GM18511 (cell line): ENCODE results near the gene GAB3.
"Not testable (repeated sequence)": the region's sequence is repeated elsewhere in the genome, so short reads cannot be mapped to it uniquely, and the experiment has no call there.

Experiments
- ATAC-seq: cut with Tn5 transposase; IDR thresholded peaks from one replicate; pipeline ENCODE4 v1.9.1; 2021; ENCODE audit warnings: mild to moderate bottlenecking, moderate library complexity; ENCODE audit not compliant: unreplicated experiment

GAB3 gene

DNA sequence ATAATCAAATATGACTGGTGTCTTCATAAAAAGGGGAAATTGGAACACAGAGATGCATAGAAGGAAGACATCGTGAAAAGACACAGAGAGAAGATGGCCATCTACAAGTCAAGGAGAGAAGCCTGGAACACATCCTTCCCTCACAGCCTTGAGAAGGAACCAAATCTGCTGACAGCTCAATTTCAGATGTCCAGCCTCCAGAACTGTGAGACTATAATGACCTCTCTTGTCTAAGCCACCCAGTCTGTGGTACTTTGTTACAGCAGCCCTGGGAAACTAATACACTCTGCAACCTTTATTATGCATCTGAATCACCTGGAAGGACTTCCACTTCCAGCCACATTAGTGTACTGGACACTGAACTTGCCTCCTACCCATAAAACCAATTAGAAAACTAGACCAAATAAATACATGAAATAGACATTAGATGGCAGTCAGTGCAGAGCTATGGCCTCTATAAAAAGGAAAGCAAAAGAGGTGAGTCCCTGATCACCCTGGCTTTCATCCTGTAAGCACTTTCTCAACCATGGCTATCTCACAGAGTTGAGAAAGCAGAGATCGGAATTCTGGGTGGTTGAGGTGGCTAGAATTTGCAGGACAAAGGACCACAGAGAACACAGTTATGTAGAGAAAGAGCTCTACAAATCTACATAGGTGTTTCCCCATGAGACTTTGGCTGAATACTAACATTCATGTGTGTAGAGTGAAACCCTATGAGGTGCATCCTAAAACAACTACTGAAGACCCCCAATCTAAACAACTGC is 25.7 kb downstream of the GAB3 start:
- ATAC-seq: no peak

DNA sequence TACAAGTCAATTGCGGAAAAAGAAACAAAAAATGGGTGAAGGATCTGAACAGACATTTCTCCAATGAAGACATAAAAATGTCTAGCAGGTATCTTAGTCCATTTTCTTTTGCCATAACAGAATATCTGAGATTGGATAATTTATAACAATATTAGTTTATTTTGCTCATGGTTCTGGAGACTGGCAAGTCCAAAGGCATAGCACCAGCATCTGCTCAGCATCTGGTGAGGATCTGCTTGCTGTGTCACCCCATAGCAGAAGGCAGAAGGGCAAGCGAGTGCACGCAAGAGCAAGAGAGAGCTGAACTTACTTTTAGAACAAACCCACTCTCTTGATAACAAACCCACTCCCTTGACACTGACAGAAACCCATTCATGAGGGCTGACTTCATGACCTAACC is 29.7 kb downstream of the GAB3 start:
- ATAC-seq: no peak

DNA sequence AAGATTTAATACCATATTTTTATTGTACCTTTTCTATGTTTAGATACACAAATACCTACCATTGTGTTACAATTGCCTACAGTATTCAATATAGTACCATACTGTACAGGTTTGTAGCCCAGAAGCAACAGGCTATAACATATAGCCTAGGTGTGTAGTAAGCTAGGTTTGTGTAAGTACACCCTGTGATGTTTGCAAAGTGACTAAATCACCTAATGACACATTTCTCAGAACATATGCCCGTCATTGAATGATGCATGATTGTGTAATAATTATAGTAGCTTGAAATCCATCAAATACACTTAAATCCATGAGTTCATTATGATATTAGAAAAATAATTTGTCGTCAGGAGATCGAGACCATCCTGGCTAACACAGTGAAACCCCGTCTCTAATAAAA is 30.8 kb downstream of the GAB3 start:
- ATAC-seq: no peak

DNA sequence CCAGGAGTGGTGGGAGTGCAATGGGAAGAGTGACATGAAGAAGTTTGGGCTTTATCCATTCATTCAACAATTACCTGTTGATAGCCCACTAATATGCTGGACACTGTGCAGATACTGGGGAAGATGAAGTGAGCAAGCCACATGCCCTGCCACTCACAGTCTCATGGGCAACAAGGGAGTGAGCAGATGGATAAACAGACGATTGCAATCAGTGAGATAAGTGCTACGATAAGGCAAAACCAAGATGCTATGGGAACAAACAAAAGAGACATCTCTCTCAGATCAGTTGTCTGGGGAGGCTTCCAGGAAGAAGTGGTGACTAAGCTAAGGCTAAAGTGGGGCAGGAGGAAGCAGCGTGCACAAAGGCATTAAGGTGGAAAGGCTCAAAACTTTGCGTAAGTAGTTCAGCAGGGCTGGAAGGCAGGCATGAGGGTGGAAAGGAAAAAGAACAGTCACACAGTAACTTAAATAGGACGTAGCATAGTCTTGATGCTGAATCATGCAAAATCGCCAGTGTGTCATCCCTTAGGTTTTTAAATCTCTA is 31.7 kb downstream of the GAB3 start:
- ATAC-seq: no peak

DNA sequence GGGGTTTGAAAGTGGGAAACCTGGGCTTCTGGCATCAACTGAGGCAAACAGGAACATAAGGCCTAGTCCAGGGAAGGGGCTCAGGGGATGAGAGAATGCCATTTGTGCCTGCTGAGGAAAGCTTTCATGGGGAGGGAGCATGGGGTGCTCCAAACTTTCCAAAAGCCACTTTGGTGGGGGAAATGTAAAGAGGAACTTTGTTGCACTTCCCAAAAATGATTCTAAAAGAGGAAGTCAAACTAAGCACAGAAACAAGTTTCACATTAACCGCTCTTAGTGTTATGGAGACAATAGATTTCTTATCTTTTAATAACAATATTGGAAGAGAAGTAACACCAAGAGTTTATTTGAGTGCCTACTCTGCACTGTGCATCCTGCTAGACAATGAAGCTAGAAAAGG is 32.3 kb downstream of the GAB3 start:
- no peak for ATAC-seq

DNA sequence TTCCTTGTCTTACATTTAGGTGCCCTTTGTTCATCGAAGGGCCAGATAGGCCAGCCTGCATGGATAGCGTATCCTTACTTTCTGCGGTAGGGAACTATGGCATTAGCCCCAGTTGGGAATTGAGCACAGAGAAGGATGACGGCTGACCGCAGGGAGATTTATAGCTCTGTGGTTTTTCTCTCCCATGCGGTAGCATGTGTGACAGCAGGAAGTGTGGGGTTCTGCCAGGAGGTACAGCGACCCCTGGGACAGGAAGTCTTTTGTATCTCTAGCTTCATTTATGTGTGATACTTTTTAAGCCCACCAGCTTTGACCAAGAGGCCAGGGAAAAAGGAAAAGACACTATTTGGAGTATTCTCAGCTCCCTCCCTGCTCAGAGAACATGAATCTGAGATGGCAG is 33.1 kb downstream of the GAB3 start:
- no peak for ATAC-seq

DNA sequence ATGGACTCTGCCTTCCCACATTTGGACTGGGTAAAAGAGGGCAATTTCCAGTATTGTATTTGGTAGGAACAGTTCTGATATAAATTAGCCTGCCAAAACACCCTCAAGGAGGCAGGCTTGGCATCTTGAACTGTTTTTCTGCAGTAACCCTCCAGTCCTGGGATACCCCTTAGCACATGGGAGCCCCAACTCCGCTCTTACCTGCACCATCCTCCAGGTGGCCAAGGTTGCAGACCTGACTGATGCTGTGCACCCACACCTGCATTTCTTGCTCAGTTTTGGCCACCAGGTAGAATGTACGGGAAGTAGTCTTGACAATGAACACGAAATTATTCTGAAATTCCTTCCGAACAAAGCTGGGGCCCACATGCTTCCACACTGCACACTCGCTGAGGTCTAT is 35.1 kb downstream of the GAB3 start:
- no peak for ATAC-seq

DNA sequence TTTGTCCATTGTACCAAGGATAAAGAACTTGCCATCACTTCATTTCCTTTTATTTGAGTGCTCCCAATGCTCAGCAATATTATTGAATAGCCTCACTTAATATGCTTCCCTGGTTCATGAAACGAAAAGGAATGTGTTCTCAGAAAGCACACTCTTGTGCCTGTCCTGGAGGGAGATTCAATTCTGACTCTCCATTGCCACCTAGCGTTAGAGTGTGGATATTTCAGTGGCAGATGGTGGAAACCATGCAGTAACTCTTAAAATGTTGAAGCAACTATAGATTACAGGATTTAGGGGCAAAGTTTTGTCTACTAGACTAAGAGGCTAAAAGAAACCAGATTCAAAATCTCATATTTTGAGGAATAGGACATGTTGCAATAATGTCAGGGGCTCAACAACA is 36.0 kb downstream of the GAB3 start:
- ATAC-seq: peak; percentile 53

DNA sequence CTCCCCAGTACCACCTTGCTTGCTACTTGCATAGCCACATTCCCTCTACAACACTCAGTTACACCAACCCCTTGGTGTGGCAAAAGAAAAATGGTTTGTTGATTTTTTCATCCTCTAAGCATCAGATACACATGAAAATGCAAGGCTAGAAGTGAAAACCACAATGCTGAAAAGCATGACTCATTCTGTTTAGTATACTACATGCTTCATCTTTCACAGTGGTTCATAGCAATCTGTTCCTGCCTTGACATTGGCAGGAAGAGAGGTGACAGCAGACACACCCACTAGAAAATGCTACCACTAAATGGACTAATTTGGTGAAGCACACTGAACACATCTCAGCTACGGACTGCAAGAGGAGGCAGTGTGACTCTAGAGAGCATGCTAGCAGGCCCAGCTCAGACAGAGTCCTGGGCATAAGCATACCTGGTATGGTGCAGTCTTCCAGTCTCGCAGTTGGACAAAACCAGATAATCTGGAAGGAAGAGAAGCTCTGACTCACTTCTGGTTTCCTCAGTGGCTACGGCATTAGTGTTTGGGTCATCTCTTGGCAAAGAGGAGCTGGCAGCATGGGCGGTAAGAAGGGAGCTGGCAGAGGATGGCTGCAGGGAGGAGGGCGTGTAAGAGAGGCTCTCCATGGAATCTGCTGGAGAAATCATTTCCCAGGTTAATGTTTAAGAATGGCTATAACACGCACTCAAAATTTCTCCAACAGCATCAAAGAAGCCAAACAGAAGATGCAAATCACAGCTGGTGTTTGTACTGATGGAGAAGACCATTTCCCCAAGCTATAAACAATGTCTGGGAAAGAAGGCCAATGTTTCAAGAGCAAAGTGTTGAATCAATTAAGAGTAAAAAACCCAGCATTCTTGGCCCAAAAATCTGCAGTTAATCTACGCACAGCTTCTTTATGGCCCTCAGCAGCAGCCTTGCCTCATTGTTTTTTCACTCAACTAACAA is 37.8 kb downstream of the GAB3 start:
- ATAC-seq: peak; percentile 88

DNA sequence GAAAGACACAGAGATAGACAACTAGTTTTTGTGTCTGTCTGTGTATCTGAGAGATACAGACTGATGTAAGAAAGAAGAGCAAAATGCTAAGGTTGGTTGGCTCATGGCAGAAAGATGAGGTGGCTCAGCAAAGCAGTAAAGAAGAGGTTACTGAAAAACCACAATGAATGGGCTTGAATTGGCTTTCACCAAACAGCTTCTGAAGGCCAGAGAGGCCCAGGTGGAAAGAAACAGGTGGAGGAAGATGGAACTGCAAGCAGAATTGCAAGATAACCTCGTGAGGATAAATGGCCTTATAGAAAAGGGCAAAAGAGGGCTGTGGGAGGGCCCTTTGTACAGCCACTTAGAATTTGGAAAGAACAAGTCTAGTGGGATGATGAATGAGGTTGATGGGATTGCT is 39.6 kb downstream of the GAB3 start:
- no peak for ATAC-seq

DNA sequence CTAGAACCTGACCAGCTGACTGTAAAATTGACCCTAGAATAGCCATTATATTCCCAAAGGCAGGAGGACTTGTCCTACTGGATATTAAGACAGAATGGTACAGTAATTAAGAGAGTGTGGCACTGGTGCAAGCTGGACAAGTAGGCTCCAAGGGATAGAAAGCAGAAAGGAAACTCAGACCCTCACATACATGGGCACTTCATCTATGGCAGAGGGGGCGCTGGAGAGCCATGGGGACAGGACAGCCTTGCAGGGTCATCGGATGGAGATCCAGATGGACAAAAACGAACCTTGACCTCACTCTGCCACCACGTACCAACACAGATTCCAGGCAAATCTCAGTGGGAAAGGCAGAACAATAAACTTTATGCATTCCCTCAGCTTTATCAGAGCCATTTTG is 40.6 kb downstream of the GAB3 start:
- no peak for ATAC-seq

DNA sequence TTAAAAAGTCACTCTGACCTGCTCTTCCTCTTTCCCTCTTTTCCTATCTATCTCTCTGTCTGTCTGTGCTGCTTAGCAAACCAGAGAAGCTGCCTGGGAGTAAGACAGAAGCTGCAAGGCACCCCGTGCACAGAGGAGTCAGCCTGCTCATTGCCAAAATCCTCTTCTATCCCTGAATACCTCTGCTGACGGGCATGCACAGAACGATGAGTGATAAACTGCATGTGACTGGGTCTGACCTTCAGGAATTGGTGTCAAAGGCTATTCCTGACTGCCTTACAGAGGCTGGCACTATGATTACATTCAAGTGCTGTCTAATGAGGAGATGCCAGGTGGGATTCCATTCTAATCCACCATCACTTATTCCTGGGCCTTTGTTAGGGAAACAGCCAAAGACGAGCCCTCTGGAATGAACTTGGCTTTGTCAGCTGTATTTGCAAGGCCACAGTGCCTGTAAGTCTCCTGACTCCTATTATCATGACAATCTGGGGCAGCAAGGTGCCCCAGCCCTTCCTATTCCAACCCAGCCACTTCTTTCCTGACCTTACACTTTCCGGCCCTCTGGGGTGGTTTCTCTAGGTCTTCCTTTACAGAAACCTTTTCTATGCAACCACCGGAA is 52.1 kb downstream of the GAB3 start:
- ATAC-seq: no peak

DNA sequence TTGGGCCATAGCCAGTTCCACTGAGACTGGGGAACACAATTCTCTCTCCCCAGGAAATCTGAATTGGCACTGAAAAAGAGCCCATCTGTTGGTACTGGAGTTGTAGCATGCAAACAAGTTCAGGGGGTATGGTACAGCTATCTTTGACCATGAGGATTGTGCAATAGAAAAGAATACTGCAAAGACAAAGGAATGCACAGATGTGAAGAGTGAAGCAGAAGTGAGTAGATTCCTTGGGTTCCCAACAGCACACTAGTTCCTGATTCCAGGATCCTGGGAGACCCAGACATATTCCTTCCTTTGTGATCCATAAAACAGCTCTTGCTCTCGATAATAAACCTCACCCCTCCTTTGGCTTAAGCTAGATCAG is 54.2 kb downstream of the GAB3 start:
- ATAC-seq: no peak

DNA sequence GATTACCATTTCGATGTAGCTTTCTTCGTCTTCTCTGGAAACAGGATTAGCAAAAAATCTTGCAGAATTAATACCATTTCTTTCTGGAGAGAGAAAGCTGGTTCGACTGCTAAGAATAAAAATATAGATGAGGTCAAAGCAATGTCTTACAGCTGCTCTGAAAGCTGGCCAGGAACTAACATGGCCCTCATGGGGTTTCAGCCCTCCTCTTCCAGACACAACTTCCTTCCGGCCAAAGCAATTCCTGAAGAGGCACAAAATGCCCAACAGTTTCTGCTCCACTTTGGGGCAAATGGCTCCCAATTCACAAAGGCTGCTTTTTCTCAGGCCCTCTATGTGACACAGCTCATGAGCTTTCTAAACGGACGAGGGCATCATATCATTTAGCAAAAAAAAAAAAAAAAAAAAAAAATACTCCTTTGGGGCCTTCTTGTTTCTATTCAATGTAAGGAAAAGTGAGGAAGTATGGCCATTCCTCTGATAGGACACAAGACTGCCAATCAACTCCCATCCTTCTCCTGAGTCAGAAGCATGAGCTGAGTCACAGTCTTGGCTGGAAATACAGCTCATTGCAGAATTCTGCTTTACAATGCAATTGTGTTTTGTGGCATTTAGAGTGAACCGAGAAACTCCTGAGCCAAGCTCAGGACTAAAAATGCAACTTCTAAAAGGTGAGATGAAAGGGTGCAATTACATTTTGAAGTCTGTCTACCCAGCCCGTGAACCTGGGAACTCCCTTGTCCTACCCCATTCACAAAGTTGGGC is 54.8 kb downstream of the GAB3 start:
- no peak for ATAC-seq

DNA sequence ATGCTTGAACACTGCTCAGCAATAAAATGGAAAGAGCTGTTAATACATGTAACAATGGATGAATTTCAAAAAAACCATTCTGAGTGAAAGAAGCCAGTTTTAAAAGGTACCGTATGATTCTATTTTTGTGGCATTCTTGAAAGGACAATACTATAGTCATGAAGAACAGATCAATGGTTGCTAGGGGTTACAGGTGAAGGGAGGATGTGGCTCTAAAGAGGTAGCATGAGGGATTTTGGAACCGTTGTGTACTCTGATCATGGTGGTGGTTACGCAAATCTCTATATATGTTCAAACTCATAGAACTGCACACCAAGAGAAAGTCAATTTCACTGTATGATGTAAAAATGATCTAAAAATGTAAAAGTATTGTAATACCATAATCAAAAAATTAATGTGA is 57.5 kb downstream of the GAB3 start:
- ATAC-seq: no peak

DNA sequence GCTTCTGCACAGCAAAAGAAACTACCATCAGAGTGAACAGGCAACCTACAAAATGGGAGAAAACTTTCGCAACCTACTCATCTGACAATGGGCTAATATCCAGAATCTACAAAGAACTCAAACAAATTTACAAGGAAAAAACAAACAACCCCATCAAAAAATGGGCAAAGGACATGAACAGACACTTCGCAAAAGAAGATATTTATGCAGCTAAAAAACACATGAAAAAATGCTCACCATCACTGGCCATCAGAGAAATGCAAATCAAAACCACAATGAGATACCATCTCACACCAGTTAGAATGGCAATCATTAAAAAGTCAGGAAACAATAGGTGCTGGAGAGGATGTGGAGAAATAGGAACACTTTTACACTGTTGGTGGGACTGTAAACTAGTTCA is 60.4 kb downstream of the GAB3 start:
- not testable (repeated sequence) for ATAC-seq

DNA sequence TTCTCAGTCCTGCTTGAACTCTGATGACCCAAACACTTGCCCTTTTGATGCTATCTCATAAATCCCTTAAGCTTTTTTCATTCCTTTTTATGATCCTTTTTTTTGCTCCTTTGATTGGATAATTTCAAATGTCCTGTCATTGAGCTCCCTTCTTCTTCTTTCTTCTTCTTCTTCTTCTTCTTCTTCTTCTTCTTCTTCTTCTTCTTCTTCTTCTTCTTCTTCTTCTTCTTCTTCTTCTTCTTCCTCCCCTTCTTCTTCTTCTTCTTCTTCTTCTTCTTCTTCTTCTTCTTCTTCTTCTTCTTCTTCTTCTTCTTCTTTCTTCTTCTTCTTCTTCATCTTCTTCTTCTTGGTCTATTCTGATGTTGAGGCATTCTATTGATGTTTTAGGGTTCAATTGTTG is 78.8 kb downstream of the GAB3 start:
- not testable (repeated sequence) for ATAC-seq

DNA sequence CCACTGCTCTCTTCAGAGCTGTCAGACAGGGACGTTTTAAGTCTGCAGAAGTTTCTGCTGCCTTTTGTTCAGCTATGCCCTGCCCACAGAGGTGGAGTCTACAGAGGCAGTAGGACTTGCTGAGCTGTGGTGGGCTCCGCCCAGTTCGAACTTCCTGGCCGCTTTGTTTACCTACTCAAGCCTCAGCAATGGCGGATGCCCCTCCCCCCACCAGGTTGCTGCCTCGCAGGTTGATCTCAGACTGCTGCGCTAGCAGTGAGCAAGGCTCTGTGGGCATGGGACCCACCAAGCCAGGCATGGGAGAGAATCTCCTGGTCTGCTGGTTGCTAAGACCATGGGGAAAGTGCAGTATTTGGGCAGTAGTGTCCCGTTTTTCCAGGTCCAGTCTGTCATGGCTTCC is 80.0 kb downstream of the GAB3 start:
- not testable (repeated sequence) for ATAC-seq

DNA sequence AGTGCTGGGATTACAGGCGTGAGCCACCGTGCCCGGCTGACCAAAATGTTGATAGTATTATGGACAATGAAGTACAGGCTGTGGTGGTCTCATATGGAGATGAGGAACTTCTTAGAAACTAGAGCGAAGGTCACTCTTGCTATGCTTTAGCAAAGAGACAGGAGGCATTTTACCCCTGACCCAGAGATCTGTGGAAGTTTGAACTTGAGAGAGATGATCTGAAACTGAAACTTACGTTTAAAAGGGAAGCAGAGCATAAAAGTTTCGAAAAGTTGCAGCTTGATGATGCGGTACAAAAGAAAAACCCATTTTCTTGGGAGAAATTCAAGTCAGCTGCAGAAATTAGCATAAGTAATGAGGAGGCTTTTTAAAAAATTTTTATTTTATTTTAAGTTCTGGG is 89.0 kb downstream of the GAB3 start:
- no peak for ATAC-seq

DNA sequence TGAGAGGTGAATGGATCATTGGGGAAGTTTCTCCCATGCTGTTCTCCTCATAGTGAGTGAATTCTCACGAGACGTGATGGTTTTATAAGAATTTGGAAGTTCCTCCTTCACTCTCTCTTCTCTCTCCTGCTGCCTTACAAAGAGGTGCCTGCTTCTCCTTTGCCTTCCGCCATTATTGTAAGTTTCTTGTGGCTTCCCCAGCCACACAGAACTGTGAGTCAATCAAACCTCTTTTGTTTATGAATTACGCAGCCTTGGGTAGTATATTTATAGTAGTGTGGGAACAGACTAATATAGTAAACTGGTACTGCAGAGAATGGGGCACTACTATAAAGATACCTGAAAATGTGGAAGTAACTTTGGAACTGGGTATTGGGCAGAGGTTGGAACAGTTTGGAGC is 89.7 kb downstream of the GAB3 start:
- no peak for ATAC-seq

DNA sequence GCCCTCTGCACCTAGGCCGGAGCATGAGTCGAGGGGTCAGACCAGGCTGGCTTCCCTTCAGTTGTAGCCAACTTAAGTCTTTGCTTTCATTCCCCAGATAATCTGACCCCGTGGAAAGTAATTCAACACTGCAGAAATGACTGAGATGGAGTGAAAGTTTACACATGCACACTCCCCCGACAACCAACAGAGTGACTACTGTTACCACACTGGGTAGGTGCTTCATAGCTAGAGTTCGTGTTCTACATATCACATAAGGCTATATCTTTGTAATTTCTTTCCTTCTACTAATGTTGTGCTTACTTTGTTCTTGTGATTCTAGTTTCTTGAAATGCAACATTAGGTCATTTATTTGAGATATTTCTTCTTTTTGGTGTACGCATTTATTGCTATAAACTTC is 90.3 kb downstream of the GAB3 start:
- no peak for ATAC-seq
